NCI-H2107 treated with DMSO at 0.1 percent for 48 hours (cell line): ENCODE measurements around the gene LCE4A.

Experiments used
- DNase-seq: peaks from one replicate; lab custom pipeline; 2025; ENCODE audit not compliant: unreplicated experiment; lab: John Stamatoyannopoulos, UW

Gene LCE4A

DNA sequence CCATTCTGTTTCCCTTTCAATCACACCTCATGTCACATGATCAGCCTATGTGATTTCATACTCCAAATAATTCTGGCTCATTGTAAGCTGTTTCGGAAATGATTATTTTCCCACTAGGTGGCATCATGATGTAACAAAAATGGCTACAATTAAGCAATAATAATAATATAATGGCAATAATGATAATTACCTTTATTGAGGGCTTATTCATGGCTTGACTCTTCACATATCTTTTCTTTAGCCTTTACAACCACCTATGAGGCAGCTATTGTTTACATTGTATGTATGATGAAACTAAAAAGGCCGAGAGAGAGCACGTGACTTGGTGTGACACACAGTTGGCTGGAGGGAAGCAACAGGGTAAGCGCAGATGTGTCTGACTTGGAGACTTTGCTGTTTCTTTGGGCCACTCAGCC is 37.3 kb downstream of the LCE4A start:
- DNase-seq: peak; percentile 9

- no peak for DNase-seq
Measured at GRCh38 chr1:152745765-152746444, 37.9 kb downstream of the LCE4A start.

GRCh38 chr1:152747831-152748230 is 39.9 kb downstream of the LCE4A start:
- DNase-seq: no peak

DNA sequence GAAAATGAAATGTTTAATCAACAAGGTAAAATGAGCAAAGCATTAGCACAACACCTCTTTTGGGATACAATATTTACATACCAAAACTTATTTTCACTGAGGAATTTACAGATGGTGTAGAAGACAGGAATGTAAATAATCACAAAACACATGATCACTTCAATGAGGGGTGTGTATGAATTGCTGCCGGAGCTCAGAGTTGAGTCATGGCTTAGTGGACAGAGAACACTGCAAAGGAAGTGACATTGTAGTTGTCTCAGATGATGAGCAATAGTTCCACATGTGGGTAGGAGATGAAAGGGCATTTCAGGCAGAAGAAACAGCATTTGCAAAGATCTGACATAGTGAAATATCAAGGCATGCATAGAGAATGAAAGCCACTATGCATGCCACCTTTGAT is 44.3 kb downstream of the LCE4A start:
- DNase-seq: no peak

DNA sequence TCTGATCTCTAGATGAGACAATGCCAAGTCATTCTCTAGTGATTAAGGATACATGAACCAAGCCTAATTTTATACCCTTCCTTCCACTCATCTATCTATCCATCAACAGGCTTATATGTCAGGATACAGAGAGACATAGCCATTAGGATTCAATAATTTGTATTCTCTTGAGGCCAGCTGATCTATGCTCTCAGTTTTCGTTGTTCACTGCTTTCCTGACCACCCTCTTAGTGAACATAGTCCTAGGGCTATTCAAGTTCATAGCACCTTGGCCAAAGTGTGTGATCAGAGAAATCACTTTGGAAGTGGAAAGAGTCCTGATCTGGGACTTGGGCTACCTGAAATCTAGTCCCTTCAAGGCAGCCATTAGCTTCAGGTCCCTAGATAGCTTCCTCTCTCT is 45.6 kb downstream of the LCE4A start:
- DNase-seq: no peak

DNA sequence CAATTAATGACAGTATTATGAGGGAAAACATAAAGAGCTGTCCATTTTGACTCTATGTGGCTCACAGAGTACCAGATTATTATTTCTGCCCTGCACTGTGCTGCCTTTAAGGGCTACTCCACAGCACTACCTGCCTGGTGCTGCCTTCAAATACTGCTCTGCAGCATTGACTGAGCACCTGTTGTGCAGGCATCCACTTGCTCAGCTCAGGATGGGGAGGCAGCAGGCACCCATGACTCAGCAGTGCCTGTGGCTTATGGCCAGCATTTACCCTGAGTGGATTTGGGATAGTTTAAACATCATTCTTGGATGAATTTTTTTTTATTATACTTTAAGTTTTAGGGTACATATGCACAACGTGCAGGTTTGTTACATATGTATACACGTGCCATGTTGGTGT is 48.9 kb downstream of the LCE4A start:
- no peak for DNase-seq

- no peak for DNase-seq
Measured at GRCh38 chr1:152757747-152758146, 49.8 kb downstream of the LCE4A start, which contains the start of gene KPRP. TSS of gene KPRP (plus strand) at chr1:152758025. CDS start at chr1:152759589, 1,564 bp downstream.

GRCh38 chr1:152758636-152759035 is 50.7 kb downstream of the LCE4A start:
- DNase-seq: no peak
